HepG2 (cell line): Measurements from ENCODE around the gene CCDC142. TPM values are rescaled to one million over a fixed set of nuclear protein-coding genes. Genes with fewer than 3 reads are reported as not detected.
A peak's percentile ranks its signal among the peaks of the same experiment; 100 is the strongest.

Experiments used
- CCAR2 ChIP-seq: fragments of 200-400 bp; formaldehyde crosslinking; optimal IDR thresholded peaks from 2 replicates; pipeline ENCODE3; 2018; ENCODE audit warnings: low read depth, mild to moderate bottlenecking, low read length, moderate library complexity
- CEBPG ChIP-seq: IDR thresholded peaks from 2 replicates; pipeline ENCODE4 v1.6.1; 2016
- FOXC1 ChIP-seq: sonication (generic); formaldehyde crosslinking; IDR thresholded peaks from 2 replicates; pipeline ENCODE4 v1.8.0; 2022; ENCODE audit warnings: mild to moderate bottlenecking, missing genetic modification reagents, borderline replicate concordance
- SP4 ChIP-seq: sonication (generic); formaldehyde crosslinking; IDR thresholded peaks from 2 replicates; pipeline ENCODE4 v1.8.1; 2023; ENCODE audit warnings: mild to moderate bottlenecking, missing genetic modification reagents
- TOPORS ChIP-seq: sonication (generic); formaldehyde crosslinking; IDR thresholded peaks from 2 replicates; pipeline ENCODE4 v1.8.0; 2023; ENCODE audit warnings: mild to moderate bottlenecking, missing genetic modification reagents
- ZBTB21 ChIP-seq: sonication (generic); formaldehyde crosslinking; IDR thresholded peaks from 2 replicates; pipeline ENCODE4 v1.4.0; 2020; ENCODE audit warnings: missing genetic modification reagents
- ZNF510 ChIP-seq: sonication (generic); formaldehyde crosslinking; IDR thresholded peaks from 2 replicates; pipeline ENCODE4 v1.4.0; 2020; ENCODE audit warnings: low read depth, mild to moderate bottlenecking, missing genetic modification reagents
- polyA plus RNA-seq, 8 experiments: library from polyadenylated mRNA; depleted of rRNA in 3 of 8; stranded (reverse) in 7 of 8; unstranded in 1 of 8; fragments of >200 nt; fragmentation: Illumina TruSeq in 4 of 8; extraction: Trizol in 4 of 8; gene quantifications; 2 replicates each; pipeline versions ENCODE4 v1.2.1 to v1.2.3, GENCODE V29; 2011 to 2016; ENCODE audit warnings: low read depth in 4 of 8, missing spikeins in 1 of 8, mixed read lengths in 1 of 8; ENCODE audit not compliant: insufficient read depth in 1 of 8
- total RNA-seq, 5 experiments: library from RNA; depleted of rRNA; stranded (reverse); fragments of >200 nt; fragmentation: Illumina TruSeq; extraction: Trizol; gene quantifications; 2 replicates each; pipeline ENCODE4 v1.2.3, GENCODE V29; 2016; ENCODE audit warnings: low read depth in 1 of 5
- TF ChIP-seq, protein P1 (sequence below), 2 experiments: sonication (generic) in 1 of 2; formaldehyde crosslinking in 1 of 2; IDR thresholded peaks; 2 replicates each; pipeline versions ENCODE4 v1.6.1 to v1.9.0; 2014 to 2022; ENCODE audit warnings: antibody characterized with exemption in 1 of 2, borderline replicate concordance in 1 of 2, inconsistent platforms in 1 of 2, low read depth in 1 of 2, missing genetic modification reagents in 1 of 2
- TF ChIP-seq, protein P2 (sequence below): sonication (generic); formaldehyde crosslinking; IDR thresholded peaks from 2 replicates; pipeline ENCODE4 v1.9.0; 2021; ENCODE audit warnings: missing genetic modification reagents, borderline replicate concordance
- TF ChIP-seq, protein P3 (sequence below): sonication (generic); formaldehyde crosslinking; conservative IDR thresholded peaks from 2 replicates; pipeline ENCODE4 v1.4.0; 2020; ENCODE audit warnings: missing genetic modification reagents
- TF ChIP-seq, protein P4 (sequence below): sonication (generic); formaldehyde crosslinking; IDR thresholded peaks from 2 replicates; pipeline ENCODE4 v1.4.0; 2020; ENCODE audit warnings: missing genetic modification reagents, mild to moderate bottlenecking, borderline replicate concordance
- TF ChIP-seq, protein P5 (sequence below): sonication (generic); formaldehyde crosslinking; IDR thresholded peaks from 2 replicates; pipeline ENCODE4 v1.9.0; 2022; ENCODE audit warnings: low read depth, missing genetic modification reagents

The CCDC142 gene
- total and polyA plus RNA-seq, 2 of the 13 experiments (the other 11 are each of a cell fraction or from before 2014, with no cell fraction given): 14.7 to 30.4 TPM

DNA sequence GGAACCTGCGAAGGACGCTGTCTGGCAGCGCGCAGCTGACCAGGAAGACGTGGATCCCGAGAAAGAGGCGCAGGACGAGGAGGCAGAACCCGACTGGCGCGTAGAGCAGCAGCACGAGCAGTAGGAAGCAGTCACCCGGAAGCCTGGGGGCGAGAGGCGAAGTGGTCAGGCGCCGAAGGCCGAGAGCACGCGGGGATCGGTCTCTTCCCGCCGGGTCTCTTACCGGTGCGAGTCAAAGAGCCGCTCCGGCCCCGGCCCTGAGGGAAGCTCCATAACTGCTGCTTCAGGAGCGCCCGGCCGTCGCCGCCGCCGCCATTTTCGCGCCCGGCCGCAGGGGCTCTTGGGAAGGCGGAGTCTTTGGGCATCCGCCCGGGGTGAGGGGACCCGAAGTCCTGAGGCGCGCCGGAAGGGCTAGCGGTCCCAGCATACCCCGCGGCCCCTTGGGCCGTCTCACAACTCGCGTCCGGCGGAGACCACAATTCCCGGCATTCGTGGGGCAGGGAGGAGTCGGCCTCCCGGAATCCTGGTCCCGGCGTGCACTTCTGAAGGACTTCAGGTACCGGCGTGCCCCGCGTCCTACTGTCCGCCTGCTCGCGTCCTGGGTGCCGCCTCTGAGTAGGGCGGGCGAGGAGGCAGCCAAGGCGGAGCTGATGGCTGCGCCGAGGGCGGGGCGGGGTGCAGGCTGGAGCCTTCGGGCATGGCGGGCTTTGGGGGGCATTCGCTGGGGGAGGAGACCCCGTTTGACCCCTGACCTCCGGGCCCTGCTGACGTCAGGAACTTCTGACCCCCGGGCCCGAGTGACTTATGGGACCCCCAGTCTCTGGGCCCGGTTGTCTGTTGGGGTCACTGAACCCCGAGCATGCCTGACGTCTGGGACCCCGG is 46.8 kb upstream of the CCDC142 start, which contains the start of the genes AUP1 and HTRA2 (continued):
- TF ChIP-seq, protein P1, sequence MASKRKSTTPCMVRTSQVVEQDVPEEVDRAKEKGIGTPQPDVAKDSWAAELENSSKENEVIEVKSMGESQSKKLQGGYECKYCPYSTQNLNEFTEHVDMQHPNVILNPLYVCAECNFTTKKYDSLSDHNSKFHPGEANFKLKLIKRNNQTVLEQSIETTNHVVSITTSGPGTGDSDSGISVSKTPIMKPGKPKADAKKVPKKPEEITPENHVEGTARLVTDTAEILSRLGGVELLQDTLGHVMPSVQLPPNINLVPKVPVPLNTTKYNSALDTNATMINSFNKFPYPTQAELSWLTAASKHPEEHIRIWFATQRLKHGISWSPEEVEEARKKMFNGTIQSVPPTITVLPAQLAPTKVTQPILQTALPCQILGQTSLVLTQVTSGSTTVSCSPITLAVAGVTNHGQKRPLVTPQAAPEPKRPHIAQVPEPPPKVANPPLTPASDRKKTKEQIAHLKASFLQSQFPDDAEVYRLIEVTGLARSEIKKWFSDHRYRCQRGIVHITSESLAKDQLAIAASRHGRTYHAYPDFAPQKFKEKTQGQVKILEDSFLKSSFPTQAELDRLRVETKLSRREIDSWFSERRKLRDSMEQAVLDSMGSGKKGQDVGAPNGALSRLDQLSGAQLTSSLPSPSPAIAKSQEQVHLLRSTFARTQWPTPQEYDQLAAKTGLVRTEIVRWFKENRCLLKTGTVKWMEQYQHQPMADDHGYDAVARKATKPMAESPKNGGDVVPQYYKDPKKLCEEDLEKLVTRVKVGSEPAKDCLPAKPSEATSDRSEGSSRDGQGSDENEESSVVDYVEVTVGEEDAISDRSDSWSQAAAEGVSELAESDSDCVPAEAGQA (IDR thresholded peaks at IDR 0.05; ENCODE audit: low read depth): peak; percentile 86
- TF ChIP-seq, protein P1 (CRISPR knock-in tag; IDR thresholded peaks at IDR 0.05; ENCODE audit: borderline replicate concordance): no peak
- TF ChIP-seq, protein P2, sequence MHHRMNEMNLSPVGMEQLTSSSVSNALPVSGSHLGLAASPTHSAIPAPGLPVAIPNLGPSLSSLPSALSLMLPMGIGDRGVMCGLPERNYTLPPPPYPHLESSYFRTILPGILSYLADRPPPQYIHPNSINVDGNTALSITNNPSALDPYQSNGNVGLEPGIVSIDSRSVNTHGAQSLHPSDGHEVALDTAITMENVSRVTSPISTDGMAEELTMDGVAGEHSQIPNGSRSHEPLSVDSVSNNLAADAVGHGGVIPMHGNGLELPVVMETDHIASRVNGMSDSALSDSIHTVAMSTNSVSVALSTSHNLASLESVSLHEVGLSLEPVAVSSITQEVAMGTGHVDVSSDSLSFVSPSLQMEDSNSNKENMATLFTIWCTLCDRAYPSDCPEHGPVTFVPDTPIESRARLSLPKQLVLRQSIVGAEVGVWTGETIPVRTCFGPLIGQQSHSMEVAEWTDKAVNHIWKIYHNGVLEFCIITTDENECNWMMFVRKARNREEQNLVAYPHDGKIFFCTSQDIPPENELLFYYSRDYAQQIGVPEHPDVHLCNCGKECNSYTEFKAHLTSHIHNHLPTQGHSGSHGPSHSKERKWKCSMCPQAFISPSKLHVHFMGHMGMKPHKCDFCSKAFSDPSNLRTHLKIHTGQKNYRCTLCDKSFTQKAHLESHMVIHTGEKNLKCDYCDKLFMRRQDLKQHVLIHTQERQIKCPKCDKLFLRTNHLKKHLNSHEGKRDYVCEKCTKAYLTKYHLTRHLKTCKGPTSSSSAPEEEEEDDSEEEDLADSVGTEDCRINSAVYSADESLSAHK (CRISPR knock-in tag): no peak
- TF ChIP-seq FOXC1 (CRISPR knock-in tag) (peak; percentile 18; the same call in 1 of the 2 replicates), ZBTB21 (CRISPR knock-in tag) (no peak; the same call in 1 of the 2 replicates), ZNF510 (CRISPR knock-in tag) (peak; percentile 91; the same call in 1 of the 2 replicates), TOPORS (CRISPR knock-in tag) (peak; percentile 20; the same call in 1 of the 2 replicates), CCAR2 (no peak), SP4 (CRISPR knock-in tag) (peak; percentile 88), CEBPG (CRISPR knock-in tag) (0 out of 2 replicates have a peak, but pooled peaks have one; percentile 16)
- TF ChIP-seq, protein P3, sequence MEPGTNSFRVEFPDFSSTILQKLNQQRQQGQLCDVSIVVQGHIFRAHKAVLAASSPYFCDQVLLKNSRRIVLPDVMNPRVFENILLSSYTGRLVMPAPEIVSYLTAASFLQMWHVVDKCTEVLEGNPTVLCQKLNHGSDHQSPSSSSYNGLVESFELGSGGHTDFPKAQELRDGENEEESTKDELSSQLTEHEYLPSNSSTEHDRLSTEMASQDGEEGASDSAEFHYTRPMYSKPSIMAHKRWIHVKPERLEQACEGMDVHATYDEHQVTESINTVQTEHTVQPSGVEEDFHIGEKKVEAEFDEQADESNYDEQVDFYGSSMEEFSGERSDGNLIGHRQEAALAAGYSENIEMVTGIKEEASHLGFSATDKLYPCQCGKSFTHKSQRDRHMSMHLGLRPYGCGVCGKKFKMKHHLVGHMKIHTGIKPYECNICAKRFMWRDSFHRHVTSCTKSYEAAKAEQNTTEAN (CRISPR knock-in tag): no peak
- TF ChIP-seq, protein P4, sequence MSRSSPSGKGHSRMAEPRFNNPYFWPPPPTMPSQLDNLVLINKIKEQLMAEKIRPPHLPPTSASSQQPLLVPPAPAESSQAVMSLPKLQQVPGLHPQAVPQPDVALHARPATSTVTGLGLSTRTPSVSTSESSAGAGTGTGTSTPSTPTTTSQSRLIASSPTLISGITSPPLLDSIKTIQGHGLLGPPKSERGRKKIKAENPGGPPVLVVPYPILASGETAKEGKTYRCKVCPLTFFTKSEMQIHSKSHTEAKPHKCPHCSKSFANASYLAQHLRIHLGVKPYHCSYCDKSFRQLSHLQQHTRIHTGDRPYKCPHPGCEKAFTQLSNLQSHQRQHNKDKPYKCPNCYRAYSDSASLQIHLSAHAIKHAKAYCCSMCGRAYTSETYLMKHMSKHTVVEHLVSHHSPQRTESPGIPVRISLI (CRISPR knock-in tag): no peak; the same call in none of the 2 replicates
- TF ChIP-seq, protein P5, sequence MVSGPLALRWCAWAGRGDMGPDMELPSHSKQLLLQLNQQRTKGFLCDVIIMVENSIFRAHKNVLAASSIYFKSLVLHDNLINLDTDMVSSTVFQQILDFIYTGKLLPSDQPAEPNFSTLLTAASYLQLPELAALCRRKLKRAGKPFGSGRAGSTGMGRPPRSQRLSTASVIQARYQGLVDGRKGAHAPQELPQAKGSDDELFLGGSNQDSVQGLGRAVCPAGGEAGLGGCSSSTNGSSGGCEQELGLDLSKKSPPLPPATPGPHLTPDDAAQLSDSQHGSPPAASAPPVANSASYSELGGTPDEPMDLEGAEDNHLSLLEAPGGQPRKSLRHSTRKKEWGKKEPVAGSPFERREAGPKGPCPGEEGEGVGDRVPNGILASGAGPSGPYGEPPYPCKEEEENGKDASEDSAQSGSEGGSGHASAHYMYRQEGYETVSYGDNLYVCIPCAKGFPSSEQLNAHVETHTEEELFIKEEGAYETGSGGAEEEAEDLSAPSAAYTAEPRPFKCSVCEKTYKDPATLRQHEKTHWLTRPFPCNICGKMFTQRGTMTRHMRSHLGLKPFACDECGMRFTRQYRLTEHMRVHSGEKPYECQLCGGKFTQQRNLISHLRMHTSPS (CRISPR knock-in tag): peak; percentile 62
